ENCODE results near the gene NDUFA9.

The NDUFA9 gene

DNA sequence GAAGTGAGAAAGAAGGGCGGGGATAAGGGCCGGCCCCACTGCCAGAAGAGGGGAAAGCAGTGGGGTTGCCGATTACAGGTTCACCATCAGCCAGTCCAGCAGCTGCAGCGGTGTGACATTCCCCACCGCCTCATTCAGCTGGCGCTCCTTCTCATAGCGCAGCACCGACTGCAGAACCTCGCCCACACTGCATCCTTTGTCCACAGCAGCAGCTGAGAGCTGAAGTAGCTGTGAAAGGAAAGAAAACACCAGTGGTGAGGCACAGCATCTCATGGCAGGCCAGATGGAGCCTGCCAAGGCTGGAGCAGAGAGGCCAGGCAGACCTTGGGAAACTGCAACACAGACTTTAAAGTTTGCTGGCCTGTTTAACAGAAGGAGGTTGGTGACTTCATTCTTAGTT is 33.2 kb upstream of the NDUFA9 start:
- TF ChIP-seq CTCF (IDR thresholded peaks at IDR 0.05; ENCODE audit: extremely low read depth, missing control alignments): no peak
- DNase-seq (ENCODE audit: low spot score): no peak

GRCh38 chr12:4621511-4621910 is 27.4 kb upstream of the NDUFA9 start:
- no peak for TF ChIP-seq CTCF (IDR thresholded peaks at IDR 0.05; ENCODE audit: extremely low read depth, missing control alignments)
- no peak for DNase-seq (ENCODE audit: low spot score)

- no peak for TF ChIP-seq CTCF (IDR thresholded peaks at IDR 0.05; ENCODE audit: extremely low read depth, missing control alignments)
- DNase-seq (ENCODE audit: low spot score): no peak
Observed at GRCh38 chr12:4626543-4626942, 22.4 kb upstream of the NDUFA9 start.

DNA sequence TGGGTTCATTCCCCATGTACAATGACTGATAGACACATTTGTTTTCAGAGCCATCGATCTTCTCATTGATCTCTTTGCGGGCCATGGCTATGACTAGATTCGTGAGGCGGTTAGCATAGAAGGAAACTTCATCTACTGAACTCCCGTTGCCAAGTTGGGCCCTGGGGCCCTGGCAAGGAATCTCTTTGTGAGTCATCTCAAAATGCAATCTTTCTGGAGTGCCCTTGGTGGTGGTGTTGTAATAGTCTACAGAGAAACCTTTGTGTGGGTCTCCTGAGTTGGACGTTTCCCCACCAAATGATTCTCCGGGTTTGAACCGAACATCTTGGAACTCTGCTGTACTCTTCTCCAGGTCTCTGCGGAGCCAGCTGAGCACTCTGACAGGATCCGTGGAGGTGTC is 20.5 kb upstream of the NDUFA9 start:
- no peak for DNase-seq (ENCODE audit: low spot score)
- TF ChIP-seq CTCF (IDR thresholded peaks at IDR 0.05; ENCODE audit: extremely low read depth, missing control alignments): no peak

GRCh38 chr12:4630262-4630661 is 18.7 kb upstream of the NDUFA9 start:
- TF ChIP-seq CTCF (IDR thresholded peaks at IDR 0.05; ENCODE audit: extremely low read depth, missing control alignments): no peak
- no peak for DNase-seq (ENCODE audit: low spot score)

GRCh38 chr12:4643747-4644146 is 5.2 kb upstream of the NDUFA9 start:
- DNase-seq (ENCODE audit: low spot score): peak; percentile 24
- TF ChIP-seq CTCF (IDR thresholded peaks at IDR 0.05; ENCODE audit: extremely low read depth, missing control alignments): no peak

DNA sequence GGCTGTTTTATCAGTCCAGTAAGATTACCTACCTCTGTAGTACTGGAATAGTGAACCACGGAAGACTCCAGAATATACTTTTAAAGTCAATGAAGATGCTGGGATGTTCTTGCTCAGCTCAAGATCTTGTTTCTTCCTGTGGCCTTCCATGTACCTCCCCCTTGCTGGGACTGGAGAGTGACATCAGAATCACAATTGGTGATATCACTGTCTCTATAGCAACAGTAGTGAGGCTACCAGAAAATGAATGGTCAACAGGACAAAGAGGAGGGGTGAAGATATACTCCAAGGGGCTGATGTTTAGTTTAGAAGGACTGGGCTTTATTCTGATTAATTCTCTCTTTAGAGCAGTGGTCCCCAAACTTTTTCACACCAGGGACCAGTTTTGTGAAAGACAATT is 3.9 kb upstream of the NDUFA9 start:
- DNase-seq (ENCODE audit: low spot score): no peak
- TF ChIP-seq CTCF (IDR thresholded peaks at IDR 0.05; ENCODE audit: extremely low read depth, missing control alignments): no peak

All from GM20000 (cell line).